Measurements from ENCODE around the gene KRTAP4-8. TPM values are rescaled to one million over a fixed set of nuclear protein-coding genes. Genes with fewer than 3 reads are reported as not detected.
"Not testable (repeated sequence)": the region's sequence is repeated elsewhere in the genome, so short reads cannot be mapped to it uniquely, and the experiment has no call there.

The KRTAP4-8 gene
- total RNA-seq, 1 donor from 2014 or later, result not detected

GRCh38 chr17:41096055-41096454 is 1.9 kb downstream of the KRTAP4-8 start:
- FAIRE-seq (no peak), DNase-seq (ENCODE audit: low read depth) (peak; percentile 7)
- Histone ChIP-seq H3K4me3 (ENCODE audit: low read depth, low read length) (no peak overlapping the region), H3K27me3 (ENCODE audit: control insufficient read depth, insufficient read depth, low read length) (no peaks in the 10 kb centered on the region), H3K36me3 (ENCODE audit: control insufficient read depth, insufficient read depth, low read length) (no peaks in the 10 kb centered on the region)
- no peak for TF ChIP-seq CTCF (IDR thresholded peaks at IDR 0.05; ENCODE audit: insufficient read depth, low read length, severe bottlenecking)

- H3K27me3 ChIP-seq (ENCODE audit: control insufficient read depth, insufficient read depth, low read length); H3K36me3 ChIP-seq (ENCODE audit: control insufficient read depth, insufficient read depth, low read length); DNase-seq (ENCODE audit: low read depth); FAIRE-seq; H3K4me3 ChIP-seq (ENCODE audit: low read depth, low read length): not testable (repeated sequence)
Measured at GRCh38 chr17:41088760-41089352, 9.1 kb downstream of the KRTAP4-8 start.

GRCh38 chr17:41084100-41084856 is 13.7 kb downstream of the KRTAP4-8 start, which contains the start of gene KRTAP4-7:
TSS of gene KRTAP4-7 (plus strand) at chr17:41084150. CDS start at chr17:41084207, 57 bp downstream.
- H3K27me3 ChIP-seq (ENCODE audit: control insufficient read depth, insufficient read depth, low read length); FAIRE-seq; H3K36me3 ChIP-seq (ENCODE audit: control insufficient read depth, insufficient read depth, low read length); H3K4me3 ChIP-seq (ENCODE audit: low read depth, low read length); DNase-seq (ENCODE audit: low read depth): not testable (repeated sequence)

- not testable (repeated sequence) for H3K4me3 ChIP-seq (ENCODE audit: low read depth, low read length); H3K36me3 ChIP-seq (ENCODE audit: control insufficient read depth, insufficient read depth, low read length); H3K27me3 ChIP-seq (ENCODE audit: control insufficient read depth, insufficient read depth, low read length)
- peak; percentile 25 for DNase-seq (ENCODE audit: low read depth)
- FAIRE-seq, result peak; percentile 77
Measured at GRCh38 chr17:41083427-41083826, 14.5 kb downstream of the KRTAP4-8 start.

- FAIRE-seq, result no peak
- Histone ChIP-seq H3K27me3 (ENCODE audit: control insufficient read depth, insufficient read depth, low read length) (no peaks in the 10 kb centered on the region), H3K4me3 (ENCODE audit: low read depth, low read length) (no peak overlapping the region), H3K36me3 (ENCODE audit: control insufficient read depth, insufficient read depth, low read length) (no peaks in the 10 kb centered on the region)
- no peak for TF ChIP-seq CTCF (IDR thresholded peaks at IDR 0.05; ENCODE audit: insufficient read depth, low read length, severe bottlenecking)
- DNase-seq (ENCODE audit: low read depth), result peak; percentile 94
Measured at GRCh38 chr17:41082626-41083025, 15.3 kb downstream of the KRTAP4-8 start.

- FAIRE-seq, result no peak
- Histone ChIP-seq H3K4me3 (ENCODE audit: low read depth, low read length) (no peak overlapping the region), H3K36me3 (ENCODE audit: control insufficient read depth, insufficient read depth, low read length) (no peaks in the 10 kb centered on the region), H3K27me3 (ENCODE audit: control insufficient read depth, insufficient read depth, low read length) (no peaks in the 10 kb centered on the region)
- TF ChIP-seq CTCF (IDR thresholded peaks at IDR 0.05; ENCODE audit: insufficient read depth, low read length, severe bottlenecking), result no peak
- no peak for DNase-seq (ENCODE audit: low read depth)
Measured at GRCh38 chr17:41076788-41077187, 21.2 kb downstream of the KRTAP4-8 start.

GRCh38 chr17:41073676-41074075 is 24.3 kb downstream of the KRTAP4-8 start:
- H3K36me3 ChIP-seq (ENCODE audit: control insufficient read depth, insufficient read depth, low read length), result no peaks in the 10 kb centered on the region
- FAIRE-seq, result peak; percentile 36
- no peak for DNase-seq (ENCODE audit: low read depth)
- H3K4me3 ChIP-seq (ENCODE audit: low read depth, low read length), result no peak overlapping the region
- no peak for TF ChIP-seq CTCF (IDR thresholded peaks at IDR 0.05; ENCODE audit: insufficient read depth, low read length, severe bottlenecking)
- no peaks in the 10 kb centered on the region for H3K27me3 ChIP-seq (ENCODE audit: control insufficient read depth, insufficient read depth, low read length)
